Activated naive CD4-positive, alpha-beta T cell treated with anti-CD3 and anti-CD28 coated beads, Interleukin-2, amount 10 ng/mL, durations not matched to agents 7 days and 5 days (primary cell): ENCODE measurements around the gene ABCA4.
"Not testable (repeated sequence)": the region's sequence is repeated elsewhere in the genome, so short reads cannot be mapped to it uniquely, and the experiment has no call there.

Experiments
- CTCF ChIA-PET: fragments of 350-600 bp; sonication (Branson Sonifier 250); formaldehyde crosslinking; loops from one replicate; lab custom pipeline; 2021; ENCODE audit warnings: antibody characterized with exemption; lab: Charles Lee
- DNase-seq: peaks from one replicate; pipeline ENCODE4 v3.0.0-alpha.2; 2020
- H3K27ac Mint-ChIP-seq: one replicate; pipeline ENCODE4 v1.8.0; 2021; ENCODE audit warnings: mild to moderate bottlenecking, moderate library complexity, mixed read lengths
- H3K27me3 Mint-ChIP-seq: one replicate; pipeline ENCODE4 v1.8.0; 2021; ENCODE audit warnings: mild to moderate bottlenecking, mixed read lengths
- H3K36me3 Mint-ChIP-seq: one replicate; pipeline ENCODE4 v1.8.0; 2021; ENCODE audit warnings: mixed read lengths
- H3K4me1 Mint-ChIP-seq: one replicate; pipeline ENCODE4 v1.8.0; 2021; ENCODE audit warnings: mixed read lengths
- H3K4me3 Mint-ChIP-seq: one replicate; pipeline ENCODE4 v1.8.0; 2021; ENCODE audit warnings: mild to moderate bottlenecking, moderate library complexity, mixed read lengths
- H3K9me3 Mint-ChIP-seq: one replicate; pipeline ENCODE4 v1.8.0; 2021; ENCODE audit warnings: mixed read lengths

ABCA4 gene

GRCh38 chr1:93991271-93991670 lies 129.7 kb downstream of the ABCA4 start:
- CTCF ChIA-PET, result interaction anchor here (2.5 kb wide), 1 partner anchor 48 kb away, joined by 5 read pairs; no protein-coding TSS in a partner anchor
- no peak for DNase-seq
- Mint-ChIP-seq H3K4me1 (no peaks in the 10 kb centered on the region), H3K27me3 (peaks cover 54% of the 10 kb centered on the region), H3K9me3 (no peaks in the 10 kb centered on the region), H3K4me3 (no peak overlapping the region), H3K27ac (no peak overlapping the region), H3K36me3 (no peaks in the 10 kb centered on the region)

GRCh38 chr1:93990477-93990876 lies 130.5 kb downstream of the ABCA4 start:
- H3K27me3 Mint-ChIP-seq, result peaks cover 46% of the 10 kb centered on the region
- CTCF ChIA-PET, result interaction anchor here (1.0 kb wide), 1 partner anchor 49 kb away, joined by 4 read pairs; no protein-coding TSS in a partner anchor
- not testable (repeated sequence) for H3K27ac Mint-ChIP-seq

GRCh38 chr1:93990010-93990409 lies 130.9 kb downstream of the ABCA4 start:
- H3K4me1 Mint-ChIP-seq, result no peaks in the 10 kb centered on the region

More at GRCh38 chr1:93990477-93990876, 130.5 kb downstream of the ABCA4 start:
- not testable (repeated sequence) for H3K9me3 Mint-ChIP-seq, H3K36me3 Mint-ChIP-seq, DNase-seq, H3K4me1 Mint-ChIP-seq, H3K4me3 Mint-ChIP-seq

GRCh38 chr1:93989601-93990000 lies 131.3 kb downstream of the ABCA4 start:
- Mint-ChIP-seq H3K4me1 (no peaks in the 10 kb centered on the region), H3K9me3 (no peaks in the 10 kb centered on the region), H3K36me3 (no peaks in the 10 kb centered on the region), H3K27ac (no peak overlapping the region), H3K4me3 (no peak overlapping the region), H3K27me3 (peaks cover 38% of the 10 kb centered on the region)
- DNase-seq, result no peak
- CTCF ChIA-PET, result interaction anchor here (1.0 kb wide), 1 partner anchor 50 kb away, joined by 4 read pairs; no protein-coding TSS in a partner anchor

More at GRCh38 chr1:93990010-93990409, 130.9 kb downstream of the ABCA4 start:
- Mint-ChIP-seq H3K4me3 (no peak overlapping the region), H3K9me3 (no peaks in the 10 kb centered on the region), H3K27me3 (peaks cover 42% of the 10 kb centered on the region), H3K27ac (no peak overlapping the region), H3K36me3 (no peaks in the 10 kb centered on the region)
- CTCF ChIA-PET, result interaction anchor here (1.0 kb wide), 1 partner anchor 50 kb away, joined by 4 read pairs; no protein-coding TSS in a partner anchor
- DNase-seq, result no peak

GRCh38 chr1:93988634-93989350 lies 132.2 kb downstream of the ABCA4 start:
- CTCF ChIA-PET, result no interaction called here
- no peaks in the 10 kb centered on the region for H3K4me1 Mint-ChIP-seq
- no peak overlapping the region for H3K27ac Mint-ChIP-seq
- peaks cover 36% of the 10 kb centered on the region for H3K27me3 Mint-ChIP-seq
- DNase-seq, result no peak
- no peaks in the 10 kb centered on the region for H3K36me3 Mint-ChIP-seq
- no peak overlapping the region for H3K4me3 Mint-ChIP-seq
- H3K9me3 Mint-ChIP-seq, result no peaks in the 10 kb centered on the region

- no peaks in the 10 kb centered on the region for H3K36me3 Mint-ChIP-seq
- no peaks in the 10 kb centered on the region for H3K4me1 Mint-ChIP-seq
- no peak for DNase-seq
- peaks cover 5% of the 10 kb centered on the region for H3K27me3 Mint-ChIP-seq
- H3K27ac Mint-ChIP-seq, result no peak overlapping the region
- CTCF ChIA-PET, result no interaction called here
- no peak overlapping the region for H3K4me3 Mint-ChIP-seq
- H3K9me3 Mint-ChIP-seq, result no peaks in the 10 kb centered on the region
These were observed 139.7 kb downstream of the ABCA4 start for GRCh38 chr1:93981274-93981667.

GRCh38 chr1:93980320-93981273 lies 140.4 kb downstream of the ABCA4 start:
- DNase-seq, result no peak
- no peak overlapping the region for H3K4me3 Mint-ChIP-seq
- CTCF ChIA-PET, result interaction anchor here (0.7 to 1.0 kb wide), 3 partner anchors 12 to 129 kb away, joined by 3 read pairs; no protein-coding TSS in a partner anchor

GRCh38 chr1:93979718-93980319 lies 141.1 kb downstream of the ABCA4 start:
- no peaks in the 10 kb centered on the region for H3K4me1 Mint-ChIP-seq
- H3K36me3 Mint-ChIP-seq, result no peaks in the 10 kb centered on the region
- no peaks in the 10 kb centered on the region for H3K9me3 Mint-ChIP-seq
- no peak for DNase-seq
- no peak overlapping the region for H3K4me3 Mint-ChIP-seq
- no peak overlapping the region for H3K27ac Mint-ChIP-seq
- H3K27me3 Mint-ChIP-seq, result peaks cover 5% of the 10 kb centered on the region
- CTCF ChIA-PET, result interaction anchor here (0.9 to 1.0 kb wide), 2 partner anchors 13 to 82 kb away, joined by 3 read pairs; no protein-coding TSS in a partner anchor

More at GRCh38 chr1:93980320-93981273, 140.4 kb downstream of the ABCA4 start:
- H3K4me1 Mint-ChIP-seq, result no peaks in the 10 kb centered on the region
- H3K27me3 Mint-ChIP-seq, result peaks cover 5% of the 10 kb centered on the region
- H3K36me3 Mint-ChIP-seq, result no peaks in the 10 kb centered on the region
- H3K27ac Mint-ChIP-seq, result no peak overlapping the region
- no peaks in the 10 kb centered on the region for H3K9me3 Mint-ChIP-seq

GRCh38 chr1:93979040-93979717 lies 141.8 kb downstream of the ABCA4 start:
- H3K9me3 Mint-ChIP-seq, result no peaks in the 10 kb centered on the region

GRCh38 chr1:93977598-93977945 lies 143.4 kb downstream of the ABCA4 start:
- Mint-ChIP-seq H3K27ac (no peak overlapping the region), H3K4me1 (no peaks in the 10 kb centered on the region), H3K27me3 (peaks cover 5% of the 10 kb centered on the region), H3K4me3 (no peak overlapping the region), H3K36me3 (no peaks in the 10 kb centered on the region), H3K9me3 (no peaks in the 10 kb centered on the region)
- no peak for DNase-seq
- CTCF ChIA-PET, result no interaction called here

More at GRCh38 chr1:93979040-93979717, 141.8 kb downstream of the ABCA4 start:
- Mint-ChIP-seq H3K27ac (no peak overlapping the region), H3K36me3 (no peaks in the 10 kb centered on the region), H3K4me1 (no peaks in the 10 kb centered on the region), H3K4me3 (no peak overlapping the region), H3K27me3 (peaks cover 5% of the 10 kb centered on the region)
- DNase-seq, result no peak
- CTCF ChIA-PET, result no interaction called here

- DNase-seq, result no peak
- H3K9me3 Mint-ChIP-seq, result no peaks in the 10 kb centered on the region
- H3K36me3 Mint-ChIP-seq, result no peaks in the 10 kb centered on the region
- no peak overlapping the region for H3K4me3 Mint-ChIP-seq
- H3K4me1 Mint-ChIP-seq, result no peaks in the 10 kb centered on the region
- peaks cover 5% of the 10 kb centered on the region for H3K27me3 Mint-ChIP-seq
- CTCF ChIA-PET, result no interaction called here
- H3K27ac Mint-ChIP-seq, result no peak overlapping the region
These were observed 144.0 kb downstream of the ABCA4 start for GRCh38 chr1:93976711-93977597.

GRCh38 chr1:93976291-93976690 lies 144.7 kb downstream of the ABCA4 start:
- CTCF ChIA-PET, result no interaction called here
- DNase-seq, result no peak
- Mint-ChIP-seq H3K27ac (no peak overlapping the region), H3K4me1 (no peaks in the 10 kb centered on the region), H3K4me3 (no peak overlapping the region), H3K9me3 (no peaks in the 10 kb centered on the region), H3K27me3 (peaks cover 5% of the 10 kb centered on the region), H3K36me3 (no peaks in the 10 kb centered on the region)

- no peaks in the 10 kb centered on the region for H3K36me3 Mint-ChIP-seq
These were observed 148.6 kb downstream of the ABCA4 start for GRCh38 chr1:93972341-93972740.

More at GRCh38 chr1:93972341-93972740, 148.6 kb downstream of the ABCA4 start:
- Mint-ChIP-seq H3K27me3 (peaks cover 5% of the 10 kb centered on the region), H3K4me1 (no peaks in the 10 kb centered on the region), H3K4me3 (no peak overlapping the region), H3K27ac (no peak overlapping the region), H3K9me3 (no peaks in the 10 kb centered on the region)
- CTCF ChIA-PET, result interaction anchor here (1.1 kb wide), 1 partner anchor 364 kb away, joined by 4 read pairs; no protein-coding TSS in a partner anchor
- no peak for DNase-seq
